HG02759 (cell line): ENCODE results near the gene TEAD1.

Experiments used
- ATAC-seq: cut with Tn5 transposase; IDR thresholded peaks from one replicate; pipeline ENCODE4 v1.9.1; 2021; ENCODE audit warnings: mild to moderate bottlenecking, moderate library complexity; ENCODE audit not compliant: unreplicated experiment

The TEAD1 gene

DNA sequence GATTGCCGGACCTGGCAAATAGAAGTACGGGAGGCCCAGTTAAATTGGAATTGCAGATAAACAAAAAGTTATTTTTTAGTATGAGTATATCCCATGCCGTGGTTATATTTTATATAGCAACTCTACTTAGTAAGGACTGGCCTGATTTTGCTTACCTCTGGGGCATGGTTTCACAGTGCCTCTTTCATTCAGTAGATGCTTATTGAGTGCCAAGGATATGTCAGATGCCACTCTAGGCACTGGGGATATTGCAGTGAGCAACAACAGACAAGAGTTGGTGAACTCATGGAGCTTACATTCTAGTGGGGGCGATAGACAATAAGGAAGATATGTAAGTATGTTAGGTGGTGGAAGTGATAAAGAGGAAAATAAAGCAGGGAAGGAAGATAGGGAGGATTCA, 112.2 kb downstream of the TEAD1 start:
- ATAC-seq = no peak

DNA sequence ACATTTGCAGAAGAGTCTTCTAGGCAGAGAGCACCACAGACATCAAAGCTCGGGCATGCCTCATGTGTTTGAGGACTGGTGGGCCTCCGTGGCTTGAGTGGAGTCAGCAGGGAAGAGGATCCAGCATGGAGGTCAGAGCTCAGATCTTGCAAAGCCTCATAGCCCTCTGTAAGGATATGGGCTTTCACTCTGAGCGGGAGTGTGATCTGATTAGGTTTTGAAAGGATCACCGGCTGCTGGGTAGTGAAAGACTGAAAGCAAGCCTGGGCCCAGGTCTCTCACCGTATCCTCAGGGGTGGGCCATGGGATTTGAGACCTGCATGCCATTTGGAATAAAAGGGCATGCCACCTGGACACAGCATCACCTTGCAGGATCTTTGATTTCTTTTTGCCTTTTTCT, 112.7 kb downstream of the TEAD1 start:
- ATAC-seq = no peak

DNA sequence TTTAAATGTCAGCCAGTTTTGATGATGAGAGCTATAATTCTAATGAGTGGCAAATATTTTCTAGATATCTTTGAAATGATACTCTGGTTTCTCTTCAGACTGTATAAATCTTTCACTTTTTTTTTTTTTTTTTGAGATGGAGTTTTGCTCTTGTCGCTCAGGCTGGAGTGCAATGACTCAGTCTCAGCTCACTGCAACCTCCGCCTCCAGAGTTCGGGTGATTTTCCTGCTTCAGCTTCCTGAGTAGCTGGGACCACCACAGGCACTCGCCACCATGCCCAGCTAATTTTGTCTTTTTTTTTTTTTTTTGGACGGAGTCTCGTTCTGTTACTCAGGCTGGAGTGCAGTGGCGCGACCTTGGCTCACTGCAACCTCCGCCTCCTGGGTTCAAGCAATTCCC, 113.6 kb downstream of the TEAD1 start:
- ATAC-seq = no peak

DNA sequence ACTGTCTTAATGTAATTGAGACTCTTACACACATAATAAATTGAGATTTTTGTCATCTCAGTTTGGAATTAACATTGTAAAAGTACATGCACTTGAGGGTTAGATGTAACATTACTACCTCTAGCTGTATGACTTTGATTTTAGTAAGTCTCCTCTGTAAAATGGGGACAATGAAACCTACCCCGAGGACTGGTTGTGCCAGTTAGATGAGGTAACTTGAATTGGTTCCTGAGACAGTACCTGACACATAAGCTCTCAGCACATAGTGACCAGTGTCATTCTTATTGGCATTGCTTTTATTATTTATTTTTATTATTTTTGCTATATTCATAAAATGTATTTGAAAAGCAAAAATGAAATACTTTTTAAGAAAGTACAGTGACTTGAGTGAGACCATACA, 114.8 kb downstream of the TEAD1 start:
- ATAC-seq = no peak

DNA sequence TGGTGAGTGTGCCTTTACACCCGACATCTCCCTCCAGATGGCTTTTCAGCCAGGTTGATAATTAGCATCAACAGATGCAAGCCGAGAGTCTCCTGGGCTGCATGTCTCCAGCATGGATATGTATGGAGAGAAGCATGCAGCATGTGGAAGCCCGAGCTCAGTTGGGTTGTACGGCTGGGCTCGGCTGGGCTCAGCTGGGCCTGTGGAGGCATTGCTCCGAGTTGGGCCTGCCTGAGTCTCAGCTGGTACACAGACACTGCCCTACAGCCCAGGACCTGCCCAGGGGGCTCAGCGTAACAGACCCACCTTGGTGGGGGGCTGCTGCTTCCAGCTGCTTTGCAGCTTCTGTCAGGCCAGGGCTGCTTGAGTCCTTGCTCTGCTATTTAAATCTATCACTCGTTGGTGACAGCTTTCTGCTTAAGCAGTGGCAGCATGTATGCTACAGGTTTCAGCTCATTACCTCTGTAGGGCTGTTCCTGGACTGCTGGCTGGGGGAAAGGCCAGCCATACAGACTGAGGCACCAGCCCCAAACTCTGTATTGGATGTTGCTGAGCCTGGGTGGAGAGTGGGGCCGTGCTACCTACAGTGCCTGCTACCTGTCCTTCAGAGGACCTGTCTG, 115.5 kb downstream of the TEAD1 start:
- no peak for ATAC-seq

DNA sequence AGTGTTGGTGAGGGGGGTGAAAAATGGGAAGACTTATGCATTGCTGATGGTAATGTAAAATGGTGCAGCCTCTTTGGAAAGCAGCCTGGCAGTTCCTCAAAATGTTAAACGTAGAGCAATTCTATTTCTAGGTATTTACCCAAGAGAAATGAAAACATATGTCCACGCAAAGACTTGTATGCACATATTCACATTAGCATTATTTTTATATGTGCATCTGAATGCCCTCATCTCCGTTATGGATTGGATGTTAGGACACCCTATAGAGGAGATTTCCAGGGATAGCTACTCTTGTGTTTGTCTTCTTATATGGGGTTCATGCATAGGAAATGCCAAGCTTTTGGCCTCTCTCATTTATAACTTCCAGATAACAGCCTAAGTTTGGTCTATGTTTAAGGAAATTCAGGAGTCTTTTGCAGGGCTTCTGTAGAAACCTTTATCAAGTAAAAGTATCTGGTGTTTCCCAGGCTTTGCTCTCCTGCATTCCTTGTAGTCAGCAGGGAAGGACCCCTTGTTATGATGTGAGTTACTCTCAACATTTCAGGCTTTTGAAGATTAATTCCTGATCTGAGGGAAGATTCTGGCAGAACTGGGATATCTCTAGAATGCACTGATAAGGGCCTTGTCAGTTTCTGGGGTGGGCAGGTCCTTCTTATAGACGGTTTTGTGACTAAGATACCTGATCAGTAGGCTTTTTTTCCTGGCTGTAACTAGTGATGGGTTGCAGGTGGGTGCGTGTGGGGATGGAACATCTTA, 116.8 kb downstream of the TEAD1 start:
- no peak for ATAC-seq

DNA sequence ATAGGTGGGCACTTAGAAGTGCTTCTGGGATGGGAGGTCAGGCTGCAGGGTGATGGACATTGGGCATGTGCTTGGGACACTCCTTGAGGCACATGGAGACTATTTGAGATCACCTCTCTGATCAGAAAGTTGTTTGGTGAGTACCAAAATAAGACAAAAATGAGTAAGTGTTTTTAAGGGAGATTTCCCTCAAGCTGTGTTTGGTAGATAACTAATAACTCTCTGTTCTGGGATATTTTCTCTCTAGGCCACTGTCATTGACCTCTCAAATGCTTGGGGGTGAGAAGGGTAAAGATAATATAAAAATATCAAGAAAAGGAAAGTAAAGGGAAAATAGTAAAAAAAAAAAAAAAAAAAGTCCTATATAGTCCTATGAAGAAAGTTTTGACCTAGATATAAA, 117.8 kb downstream of the TEAD1 start:
- ATAC-seq = no peak

DNA sequence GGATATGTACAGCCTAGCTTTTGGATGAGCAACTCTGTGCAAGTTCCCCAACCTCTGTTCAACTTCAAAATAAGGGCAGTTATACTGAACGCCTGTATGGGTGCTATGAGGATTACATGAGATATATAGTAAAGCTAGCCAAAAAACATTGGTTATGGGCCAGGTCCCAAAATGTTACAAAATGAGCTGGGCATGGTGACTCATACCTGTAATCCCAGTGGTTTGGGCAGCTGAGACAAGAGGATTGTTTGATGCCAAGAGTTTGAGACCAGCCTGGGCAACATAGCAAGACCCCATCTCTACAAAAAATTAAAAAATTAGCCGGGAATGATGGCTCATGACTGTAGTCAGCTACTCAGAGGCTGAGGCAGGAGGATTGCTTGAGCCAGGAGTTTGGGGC, 118.4 kb downstream of the TEAD1 start:
- ATAC-seq = no peak

DNA sequence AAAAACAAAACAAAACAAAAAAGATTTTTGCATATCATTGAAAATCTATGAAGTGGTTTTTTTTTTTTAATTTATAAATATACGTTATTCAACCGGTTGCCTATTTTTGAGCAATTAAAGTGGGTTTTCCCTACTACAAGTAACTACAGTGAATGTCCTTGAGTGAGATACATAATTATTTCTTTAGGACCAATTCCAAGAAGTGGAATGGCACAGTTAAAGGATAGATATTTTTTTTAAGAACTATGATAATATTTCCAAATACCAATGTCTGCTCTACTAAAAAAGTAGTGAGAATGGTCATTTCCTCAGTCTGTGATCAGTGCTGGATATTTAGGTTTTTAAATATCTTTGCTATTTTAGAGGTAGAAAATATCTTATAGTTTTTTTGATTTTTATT, 118.8 kb downstream of the TEAD1 start:
- ATAC-seq = no peak

DNA sequence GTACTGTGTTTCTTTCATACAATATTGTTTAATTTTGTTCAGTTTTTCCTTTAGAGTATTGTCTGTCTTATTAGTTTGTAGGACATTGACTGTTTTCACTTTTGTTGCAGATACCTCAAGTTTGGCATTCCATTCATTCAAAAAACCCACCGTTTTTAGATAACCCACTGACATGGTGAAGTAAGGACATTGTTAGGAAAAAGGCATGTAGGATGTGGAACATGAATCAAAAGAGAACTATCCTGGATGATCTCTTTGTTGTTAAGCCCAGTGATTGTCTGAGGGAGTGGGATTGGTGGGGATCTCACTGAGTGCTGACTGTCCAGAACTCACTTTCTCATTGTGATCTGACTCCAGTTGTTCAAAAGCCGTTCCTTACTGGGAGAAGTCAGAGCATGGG, 119.3 kb downstream of the TEAD1 start:
- ATAC-seq = no peak

DNA sequence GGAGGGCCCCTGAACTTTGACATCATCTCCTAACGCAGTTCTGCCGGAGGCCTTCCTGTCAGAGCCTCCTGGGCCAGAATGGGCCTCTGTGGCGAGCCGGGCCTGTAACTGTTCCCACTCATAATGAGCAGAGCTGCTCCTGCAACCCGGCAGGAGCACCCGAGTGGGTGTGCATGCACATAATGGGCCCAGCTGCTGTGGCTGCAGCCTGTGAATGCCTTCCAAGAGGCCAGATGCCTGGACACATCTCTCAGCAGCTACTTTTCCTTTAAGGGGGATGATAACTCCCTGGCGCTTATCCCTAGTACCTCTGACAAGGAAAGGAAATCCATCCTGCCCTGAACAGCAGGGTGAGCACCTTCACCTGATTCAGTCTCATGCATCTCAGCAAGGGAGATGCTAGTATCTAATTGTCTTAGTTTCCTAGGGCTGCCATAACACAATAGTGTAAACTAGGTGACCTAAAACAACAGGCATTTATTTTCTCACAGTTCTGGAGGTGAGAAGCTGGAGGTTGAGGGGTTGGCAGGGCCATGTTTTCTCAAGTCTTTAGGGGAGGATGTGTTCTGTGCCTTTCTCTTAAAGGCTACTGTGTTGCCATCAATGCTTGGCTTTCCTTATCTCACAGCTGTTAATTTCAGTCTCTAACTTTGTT, 120.5 kb downstream of the TEAD1 start:
- ATAC-seq = no peak

DNA sequence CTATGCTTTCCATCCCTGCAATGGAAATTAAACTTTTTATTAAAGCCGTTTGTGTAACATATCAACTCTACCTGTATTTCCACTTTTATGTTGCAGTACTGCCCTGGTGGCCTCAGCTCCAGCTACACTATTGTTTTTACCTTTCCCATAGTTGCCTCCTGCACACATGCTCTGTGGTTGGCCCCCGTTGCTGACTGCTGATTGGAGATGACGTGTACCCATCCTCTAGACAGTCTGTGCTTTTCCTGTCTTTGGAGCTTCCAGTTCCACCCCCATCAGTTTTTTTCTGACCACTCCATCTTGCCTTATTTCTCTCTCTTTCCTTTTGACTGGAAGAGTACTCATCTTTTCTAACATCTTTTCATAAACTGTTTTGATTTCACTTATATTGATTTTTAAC, 123.8 kb downstream of the TEAD1 start:
- ATAC-seq = no peak

DNA sequence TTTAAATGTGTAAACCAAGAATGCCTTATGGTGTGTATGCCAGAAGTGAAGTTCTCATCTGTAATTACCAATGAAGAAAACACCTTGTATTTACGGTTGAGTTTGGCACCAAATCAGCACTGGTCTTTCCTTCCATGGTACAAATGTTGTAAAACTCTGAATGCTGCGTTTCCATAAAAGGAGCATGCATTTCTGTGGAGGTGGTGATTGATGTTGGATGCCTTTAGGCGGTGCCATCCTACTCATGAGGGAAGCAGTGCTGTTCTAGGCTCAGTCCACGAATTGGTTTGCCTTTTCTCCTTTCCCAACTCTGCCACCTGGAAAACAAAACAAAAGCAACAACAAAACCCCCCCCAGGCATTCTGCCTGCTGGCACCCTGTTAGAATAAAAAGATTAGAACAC, 124.4 kb downstream of the TEAD1 start:
- no peak for ATAC-seq

DNA sequence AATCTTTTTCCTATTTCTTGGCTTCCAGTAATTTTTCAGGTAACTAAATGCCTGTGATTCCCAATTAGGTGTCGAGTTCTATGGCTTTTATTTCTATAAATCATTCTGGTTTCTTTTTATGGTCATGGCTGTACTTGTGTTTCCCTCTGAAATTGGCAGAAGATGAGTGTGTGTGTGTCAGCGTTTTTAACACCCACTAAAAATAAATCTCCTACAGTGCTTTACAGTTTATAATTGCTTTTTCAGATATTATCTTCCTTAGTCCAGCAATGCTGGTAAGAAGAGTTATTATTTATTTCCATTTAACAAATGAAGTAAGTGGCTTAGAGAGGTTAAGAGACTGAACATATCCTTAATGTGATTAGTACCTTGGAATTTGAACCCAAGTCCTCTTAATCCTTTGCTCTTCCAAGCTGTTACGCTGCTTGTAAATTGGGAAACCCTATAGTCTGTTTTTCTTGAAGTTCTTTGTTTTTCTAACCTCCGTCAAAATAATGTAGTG, 125.2 kb downstream of the TEAD1 start:
- ATAC-seq = no peak

DNA sequence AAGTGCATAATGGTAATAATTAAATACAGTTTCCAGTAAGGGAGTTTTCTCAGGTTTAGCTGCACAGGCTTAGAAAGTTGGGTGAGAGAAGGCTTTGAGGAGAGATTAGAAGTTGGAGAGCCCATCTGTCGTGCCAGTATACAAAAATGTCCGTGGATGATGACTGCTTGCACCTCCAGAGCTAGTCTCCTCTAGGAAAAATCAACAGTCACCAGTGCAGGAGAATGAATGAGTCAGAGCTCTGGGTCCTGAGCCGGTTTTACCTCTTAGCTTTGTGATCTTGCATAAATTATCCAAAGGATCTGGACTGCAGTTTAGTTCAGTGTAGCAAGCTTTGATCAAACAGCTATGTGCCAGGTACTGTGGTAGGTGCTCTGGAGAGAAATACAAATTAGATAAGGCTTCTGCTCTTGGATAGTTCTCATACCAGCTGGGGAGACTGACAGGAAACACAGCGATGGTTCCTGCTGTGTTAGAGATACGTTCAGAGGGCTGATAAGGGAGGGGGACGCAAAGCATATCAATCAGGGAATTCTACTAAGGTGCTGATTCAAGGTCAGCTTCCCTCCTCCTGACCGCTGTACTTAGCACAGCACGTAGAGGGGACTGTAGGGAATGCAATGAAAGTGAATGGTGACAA, 125.9 kb downstream of the TEAD1 start:
- no peak for ATAC-seq

DNA sequence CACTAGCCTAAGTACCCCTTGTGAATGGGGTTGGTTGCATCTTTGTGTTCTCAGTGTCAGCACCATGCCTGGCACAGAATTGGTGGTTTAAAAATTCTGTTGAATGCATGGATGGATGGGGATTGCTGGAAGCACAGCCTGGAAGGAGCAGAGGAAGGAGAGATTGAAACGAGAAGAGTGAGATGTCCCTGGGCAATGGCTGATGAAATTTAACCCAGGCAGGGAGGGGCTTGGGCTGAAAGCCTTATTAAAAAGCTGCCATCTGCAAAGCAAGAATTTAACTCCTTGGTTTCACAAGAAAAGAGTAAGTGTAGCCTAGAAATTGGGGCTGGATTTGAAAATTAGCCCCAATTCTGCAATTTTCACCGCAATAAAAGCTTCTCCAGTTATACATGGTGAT, 126.7 kb downstream of the TEAD1 start:
- ATAC-seq = no peak

DNA sequence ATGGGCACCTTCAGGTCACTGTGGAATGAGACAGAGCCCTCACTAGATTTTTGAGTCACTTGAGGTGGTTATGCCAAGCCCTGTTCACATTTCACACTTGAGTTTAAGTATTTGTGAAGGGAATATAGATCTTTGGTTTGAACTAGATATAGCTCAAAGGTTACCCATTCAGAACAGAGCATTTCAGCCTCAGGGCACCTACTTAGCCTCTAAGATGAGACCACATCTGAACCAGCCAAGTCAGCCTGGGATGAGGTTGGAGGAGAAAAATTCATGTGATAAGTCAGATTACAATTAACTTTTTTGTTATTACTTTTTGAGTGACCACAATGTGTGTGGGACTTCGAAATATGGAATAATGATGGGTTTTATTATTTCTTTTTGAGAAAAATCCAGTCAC, 127.8 kb downstream of the TEAD1 start:
- ATAC-seq = no peak

DNA sequence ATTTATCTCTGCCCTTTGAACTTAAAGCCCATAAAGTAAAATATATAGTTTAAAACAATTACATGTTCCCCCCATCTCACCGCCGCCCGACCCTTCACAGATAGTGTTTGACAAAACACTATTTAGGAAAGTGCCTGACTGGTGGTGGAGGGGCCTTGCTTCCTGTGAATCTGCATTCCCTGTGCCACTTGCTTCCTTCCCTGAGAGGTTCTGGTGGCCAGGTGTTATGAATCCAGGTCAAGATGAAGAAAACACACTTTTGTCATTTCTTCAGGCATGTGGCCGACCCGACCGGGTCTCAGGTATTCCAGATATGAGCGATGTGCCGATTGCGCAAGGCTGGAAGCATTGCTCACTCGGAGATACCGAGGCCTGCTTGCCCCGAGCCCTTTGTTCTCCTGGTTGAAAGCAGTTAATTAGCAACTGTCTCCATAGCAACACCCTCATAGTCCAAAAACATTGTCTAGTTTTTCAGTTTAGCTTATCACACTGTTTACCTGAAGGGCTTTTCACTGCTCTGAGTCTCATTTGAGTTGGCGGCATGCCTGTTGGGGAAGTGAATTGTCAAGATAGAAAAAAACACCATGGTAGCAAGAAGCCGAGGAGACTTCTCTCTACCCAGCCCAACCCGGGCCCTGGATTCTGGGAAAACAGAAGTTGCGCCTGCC, 128.3 kb downstream of the TEAD1 start:
- no peak for ATAC-seq

DNA sequence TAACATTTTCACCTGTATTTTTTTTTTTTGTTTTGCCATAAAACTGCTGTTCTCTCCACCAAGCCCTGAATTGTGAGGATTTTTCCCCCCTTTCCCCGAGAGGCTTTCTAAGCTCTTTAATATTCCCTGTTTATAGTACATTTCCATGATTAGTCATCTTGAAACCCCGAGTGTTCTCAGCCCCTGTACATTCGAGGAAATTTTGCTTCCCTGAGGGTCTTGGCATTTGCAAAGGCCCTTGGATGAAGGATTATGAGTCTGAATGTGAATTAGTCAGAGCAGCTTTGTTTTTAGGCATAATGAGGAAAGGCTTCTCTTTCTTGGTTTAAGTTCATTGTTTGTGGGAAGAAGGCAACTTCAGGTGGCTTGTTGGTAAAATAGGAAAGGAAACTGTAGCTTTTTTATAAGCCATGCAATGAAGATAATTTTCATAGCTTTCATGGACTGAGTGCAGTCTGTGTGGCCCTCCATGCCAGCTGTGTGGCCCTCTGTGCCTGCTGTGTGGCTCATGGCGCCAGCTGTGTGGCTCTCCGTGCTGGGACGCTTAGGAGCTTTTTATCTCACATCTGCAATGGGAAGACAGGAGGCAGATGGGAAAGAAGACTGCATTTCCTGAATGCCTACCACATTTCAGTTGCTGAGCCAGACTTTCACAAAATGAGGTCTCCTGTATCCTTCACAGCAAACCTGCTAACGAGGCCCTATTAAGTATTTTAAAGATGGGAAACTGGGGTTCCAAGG, 129.0 kb downstream of the TEAD1 start:
- ATAC-seq = no peak

DNA sequence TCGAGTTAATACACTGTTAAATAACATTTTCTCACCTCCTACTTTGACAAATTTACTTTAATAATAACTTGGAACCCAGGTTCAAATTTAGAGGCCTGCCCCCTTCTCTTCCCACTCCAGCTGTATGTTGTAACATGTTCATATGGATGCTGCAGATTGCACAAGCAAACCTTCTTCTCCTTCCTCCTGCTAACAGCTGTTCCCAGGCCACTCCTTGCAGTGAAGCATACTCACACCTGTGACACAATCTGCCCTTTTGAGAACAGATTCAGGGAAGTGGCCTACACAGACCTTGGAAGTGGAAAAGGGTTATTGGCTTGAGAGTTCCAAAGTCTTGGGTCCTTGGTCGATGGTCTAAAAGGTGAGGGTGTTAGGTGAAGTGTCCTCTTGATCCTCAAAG, 131.9 kb downstream of the TEAD1 start:
- no peak for ATAC-seq
